HG02970 (cell line): Measurements from ENCODE around the gene MAPKAPK3.

Source experiments
- ATAC-seq: cut with Tn5 transposase; IDR thresholded peaks from one replicate; pipeline ENCODE4 v1.9.1; 2021; ENCODE audit warnings: mild to moderate bottlenecking, moderate library complexity, moderate number of reproducible peaks; ENCODE audit not compliant: unreplicated experiment, low FRiP score

The MAPKAPK3 gene

DNA sequence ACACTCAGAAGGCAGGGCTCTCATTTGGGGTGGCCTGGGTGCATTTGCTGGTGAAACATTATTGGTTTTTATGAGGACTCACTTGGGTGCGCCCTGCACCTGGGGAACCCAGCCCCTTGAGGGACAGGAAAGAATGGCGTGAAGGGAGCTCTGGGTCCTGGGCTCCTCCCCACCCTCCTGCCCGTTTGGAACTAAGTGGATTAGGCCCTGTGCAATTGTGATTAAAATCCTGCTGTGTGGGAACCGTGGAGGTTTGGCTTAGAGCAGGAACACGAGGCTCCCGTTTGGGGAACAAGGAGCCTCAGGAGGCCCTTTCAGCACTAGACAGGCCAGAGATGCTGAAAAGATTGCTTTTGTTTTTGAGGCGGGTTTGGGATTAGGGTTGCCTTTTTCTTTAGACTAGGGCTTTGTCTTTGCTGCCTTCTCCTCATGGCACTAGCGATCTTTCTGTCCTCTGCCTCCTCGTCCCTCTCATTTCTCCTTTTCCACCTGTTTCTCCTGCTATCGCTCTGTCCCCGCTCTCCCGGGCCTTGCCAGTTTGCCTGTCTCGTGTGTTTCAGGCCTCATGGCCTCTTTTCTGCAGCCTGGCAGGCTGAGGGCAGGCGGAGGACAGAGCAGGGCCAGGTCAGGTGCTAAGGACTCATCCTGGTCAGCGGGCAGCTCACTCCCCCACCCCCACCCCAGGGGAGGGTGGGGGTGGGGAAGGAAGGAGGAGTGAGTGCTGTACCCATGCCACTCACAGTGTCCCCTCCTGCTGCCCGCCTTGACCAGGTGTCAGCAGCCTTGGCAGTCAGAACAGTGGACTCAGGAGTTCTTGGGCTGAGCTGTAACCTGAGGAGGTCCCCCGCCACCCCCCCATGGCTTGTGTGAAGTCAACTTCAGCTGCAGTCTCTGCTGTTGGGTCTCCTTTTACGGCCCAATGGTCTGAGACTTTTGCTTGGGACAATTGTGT, 8.6 kb downstream of the MAPKAPK3 start:
- no peak for ATAC-seq

DNA sequence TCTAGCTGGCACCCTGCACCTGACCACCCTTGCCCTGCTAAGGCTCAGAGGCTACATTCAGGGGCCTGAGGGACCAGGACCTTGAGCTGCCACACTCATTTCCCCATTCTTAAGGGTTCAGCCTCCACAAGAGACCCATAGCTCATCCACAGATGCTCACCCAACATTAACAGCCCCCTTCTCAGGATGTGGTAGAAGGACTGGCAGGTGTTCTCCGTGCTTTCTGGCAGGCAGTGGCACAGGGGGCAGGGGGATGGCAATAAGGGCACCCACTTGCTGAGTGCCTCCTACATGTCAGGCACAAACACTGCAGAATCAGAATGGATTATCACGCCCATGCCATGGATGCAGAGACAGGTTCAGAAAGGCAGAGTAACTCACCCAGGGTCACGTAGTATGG, 9.4 kb downstream of the MAPKAPK3 start:
- ATAC-seq: no peak

DNA sequence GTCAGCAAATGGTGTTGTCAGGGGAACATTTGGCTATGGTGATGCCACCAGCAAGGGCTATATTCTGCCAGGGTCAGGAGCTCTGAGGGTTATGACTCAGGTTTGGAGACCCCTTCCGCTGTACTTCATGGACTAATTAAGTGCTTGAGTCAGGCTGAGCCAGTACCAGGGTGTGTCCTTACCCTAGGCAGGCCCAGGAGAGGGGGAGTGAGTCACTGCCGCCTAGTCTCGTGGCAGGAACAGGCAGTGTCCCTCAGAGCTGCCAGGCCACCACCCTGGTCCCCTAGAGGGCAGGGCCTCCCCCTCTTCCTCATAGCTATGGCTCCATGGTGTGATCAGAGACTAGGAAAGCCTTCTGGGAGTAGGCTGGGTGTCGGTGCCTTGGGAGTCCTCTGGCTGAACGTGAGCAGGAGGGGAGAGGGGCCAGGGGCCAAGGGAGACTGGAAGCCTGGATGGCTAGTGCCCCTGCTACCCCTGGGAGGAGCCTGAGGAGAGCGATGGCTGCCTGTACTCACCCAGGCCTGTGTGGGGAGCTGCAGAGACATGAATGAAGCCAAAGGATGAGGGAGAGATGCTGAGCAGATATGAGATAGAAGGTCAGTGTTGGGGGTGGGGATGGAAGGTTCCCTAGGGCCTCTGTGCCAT, 10.6 kb downstream of the MAPKAPK3 start:
- ATAC-seq: no peak

DNA sequence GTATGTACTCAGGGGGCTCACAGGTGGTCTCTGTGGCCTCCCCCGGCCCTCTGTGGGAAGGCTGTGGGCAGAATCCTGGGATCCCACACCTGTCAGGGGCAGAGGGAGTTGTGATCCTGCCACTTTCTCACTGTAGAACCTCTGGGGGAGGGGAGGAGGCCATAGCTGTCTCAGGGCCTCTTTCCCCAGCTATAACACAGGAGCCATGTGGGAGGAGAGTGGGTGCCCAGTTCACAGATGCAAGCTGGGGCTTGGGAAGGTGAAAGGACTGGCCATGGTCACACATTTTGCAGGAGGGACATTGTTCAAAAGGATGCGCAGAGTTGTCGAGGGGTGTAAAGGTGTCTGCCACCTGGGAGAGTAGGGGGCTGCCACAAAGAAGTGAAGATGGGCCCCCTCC, 11.7 kb downstream of the MAPKAPK3 start:
- no peak for ATAC-seq

DNA sequence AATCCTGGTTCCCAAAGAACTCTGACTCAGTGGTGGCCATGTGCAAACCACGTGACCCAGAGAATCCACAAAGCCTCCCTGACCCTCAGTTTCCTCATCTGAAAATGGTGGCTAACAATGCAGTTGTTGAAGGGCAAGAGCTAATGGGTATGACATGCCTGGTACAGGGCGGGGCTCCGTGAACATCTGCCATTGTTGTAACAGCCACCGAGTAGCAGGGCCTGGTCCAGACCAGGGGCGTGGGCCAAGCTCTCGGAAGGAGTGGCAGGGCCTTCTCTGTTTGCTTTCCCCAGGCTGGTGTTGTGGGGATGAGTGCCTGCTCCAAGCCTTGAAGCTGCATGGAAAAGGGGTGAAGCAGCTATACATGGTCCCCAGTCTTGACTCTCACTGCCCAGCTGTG, 13.4 kb downstream of the MAPKAPK3 start:
- no peak for ATAC-seq

DNA sequence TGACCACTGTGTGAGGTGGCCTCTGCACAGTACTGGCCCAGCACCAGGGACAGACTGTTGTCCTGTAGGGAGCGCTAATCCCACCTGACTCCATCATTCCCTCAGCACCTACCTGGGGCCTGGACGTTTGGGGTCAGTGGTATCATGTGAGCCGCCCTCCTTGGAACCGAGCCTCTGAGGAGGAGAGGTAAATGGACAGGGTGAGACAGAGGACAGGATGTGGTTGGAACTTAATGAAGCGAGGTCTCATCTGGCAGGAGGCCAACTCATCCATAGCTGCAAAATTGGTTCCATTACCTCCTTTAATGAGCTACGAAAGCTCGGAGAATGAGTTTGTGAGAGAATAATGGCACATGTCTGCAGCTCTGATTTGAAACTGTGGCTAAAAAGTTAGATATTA, 13.9 kb downstream of the MAPKAPK3 start:
- ATAC-seq: no peak

DNA sequence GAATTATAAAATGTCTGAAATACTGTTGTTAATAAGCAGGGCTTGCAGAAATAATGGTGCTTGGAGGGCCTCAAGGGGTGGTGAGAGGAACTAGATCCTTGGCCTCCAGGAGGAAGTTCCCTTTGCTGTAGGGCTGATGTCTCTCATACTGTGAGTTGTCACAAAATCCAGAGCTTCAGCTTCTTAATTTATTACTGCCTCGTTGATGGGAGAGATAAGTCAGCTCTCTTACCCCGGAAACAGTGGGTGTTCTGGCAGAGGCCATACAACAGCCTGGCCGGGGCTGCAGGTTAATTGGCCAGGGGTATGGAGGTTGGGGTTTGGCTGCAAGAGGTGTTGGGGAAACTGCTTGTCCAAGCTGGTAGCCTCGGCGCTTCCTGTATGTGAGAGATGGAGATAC, 15.5 kb downstream of the MAPKAPK3 start:
- ATAC-seq: no peak

DNA sequence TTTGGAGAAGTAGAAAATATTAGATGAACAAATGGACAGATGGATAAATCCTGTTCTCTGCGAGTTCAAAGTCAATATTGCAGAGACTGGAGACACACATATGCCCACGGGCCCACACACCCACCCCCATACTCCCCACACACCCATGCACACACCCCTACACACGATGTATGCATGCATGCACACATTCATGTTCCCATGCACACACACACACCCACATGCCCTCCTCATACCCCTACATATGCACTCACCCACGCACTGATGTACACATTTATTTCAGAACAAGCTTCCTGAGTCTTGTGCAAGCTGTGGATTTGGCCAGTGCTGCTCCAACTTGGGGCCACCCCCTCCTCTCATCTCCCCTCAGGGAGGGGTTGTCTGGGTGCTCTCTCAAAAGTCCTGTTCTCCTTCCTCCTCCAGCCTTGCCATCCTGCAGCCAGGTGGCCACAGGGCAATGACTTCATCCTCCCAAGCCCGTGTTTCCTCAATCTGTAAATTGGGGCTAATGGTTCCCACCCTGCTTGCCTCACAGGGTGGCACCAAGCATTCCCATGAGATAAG, 16.4 kb downstream of the MAPKAPK3 start:
- no peak for ATAC-seq

DNA sequence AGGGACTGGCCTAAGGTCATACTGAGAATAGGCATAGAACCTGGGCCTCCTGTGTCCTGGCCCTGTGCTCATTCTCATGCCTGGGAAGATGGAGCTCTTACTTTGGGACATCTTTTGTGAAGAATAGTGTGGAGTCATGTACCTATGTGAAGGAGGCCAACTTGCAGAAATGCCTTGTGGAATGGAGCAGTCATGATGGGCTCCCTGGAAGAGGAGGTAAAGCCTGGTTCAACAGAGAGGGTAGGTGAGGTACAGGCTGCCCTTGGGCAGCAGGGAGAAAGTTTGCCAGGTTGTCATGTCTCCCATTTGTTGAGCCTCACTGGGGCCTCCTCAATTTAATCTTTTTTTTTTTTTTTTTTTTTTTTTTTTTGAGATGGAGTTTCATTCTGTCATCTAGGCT, 18.1 kb downstream of the MAPKAPK3 start:
- ATAC-seq: no peak

DNA sequence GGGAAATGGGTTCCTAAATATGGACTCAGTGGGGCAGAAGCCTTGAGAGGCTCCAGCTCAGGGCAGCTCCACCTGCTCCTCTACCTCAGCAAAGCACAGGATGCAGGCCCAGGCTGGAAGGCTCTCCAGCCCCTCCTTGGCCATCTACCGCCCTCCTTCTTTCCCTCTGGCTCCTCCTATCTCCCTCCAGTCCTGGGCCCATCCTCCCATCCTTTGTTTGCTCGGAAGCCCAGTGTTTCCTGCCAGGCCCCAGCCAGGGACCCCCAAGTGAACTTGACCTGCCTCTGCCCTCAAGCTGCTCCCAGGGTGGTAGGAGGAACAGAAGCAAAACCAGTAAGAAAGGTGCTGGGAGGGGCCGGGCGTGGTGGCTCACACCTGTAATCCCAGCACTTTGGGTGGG, 20.1 kb downstream of the MAPKAPK3 start:
- no peak for ATAC-seq

DNA sequence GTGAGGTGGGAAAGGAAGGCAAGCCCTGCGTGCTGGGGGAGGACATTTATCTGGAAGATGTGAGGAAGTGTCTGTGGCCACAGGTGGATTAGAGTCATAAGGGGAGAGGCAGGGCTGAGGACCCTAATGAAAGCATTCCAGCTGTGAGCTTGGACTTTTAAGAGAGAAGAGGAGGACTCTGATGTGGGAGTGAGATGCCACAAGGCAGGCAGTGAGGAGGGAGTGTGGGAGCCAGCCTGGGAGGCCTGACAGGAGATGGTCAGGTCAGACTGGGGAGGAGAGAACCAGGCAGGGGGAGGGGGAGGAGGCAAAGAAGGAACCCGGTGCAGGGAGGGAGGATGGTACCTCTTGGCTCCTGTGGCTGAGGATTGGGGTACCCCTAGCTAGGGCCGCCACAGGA, 21.0 kb downstream of the MAPKAPK3 start:
- ATAC-seq: no peak

DNA sequence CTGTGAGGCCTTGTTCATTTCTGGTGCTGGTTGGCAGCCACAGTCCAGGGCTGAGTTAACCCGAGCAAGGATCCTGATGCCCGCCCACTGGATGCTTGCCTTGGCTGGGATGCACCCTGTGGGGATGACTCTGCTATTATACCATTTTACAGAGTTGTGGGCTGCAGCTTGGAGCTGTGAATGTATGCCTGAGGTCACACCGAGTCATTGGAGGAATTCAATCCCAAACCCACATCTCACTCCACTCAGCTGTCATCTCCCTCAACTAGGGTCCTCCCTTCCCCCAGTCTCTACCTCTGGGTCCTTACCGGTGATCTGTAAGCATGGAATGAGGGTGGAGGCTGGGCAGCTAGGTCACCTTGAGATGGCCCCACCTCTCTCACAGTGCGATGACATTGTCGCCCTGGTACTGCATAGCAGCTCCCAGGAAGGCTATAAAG, 22.1 kb downstream of the MAPKAPK3 start:
- no peak for ATAC-seq

DNA sequence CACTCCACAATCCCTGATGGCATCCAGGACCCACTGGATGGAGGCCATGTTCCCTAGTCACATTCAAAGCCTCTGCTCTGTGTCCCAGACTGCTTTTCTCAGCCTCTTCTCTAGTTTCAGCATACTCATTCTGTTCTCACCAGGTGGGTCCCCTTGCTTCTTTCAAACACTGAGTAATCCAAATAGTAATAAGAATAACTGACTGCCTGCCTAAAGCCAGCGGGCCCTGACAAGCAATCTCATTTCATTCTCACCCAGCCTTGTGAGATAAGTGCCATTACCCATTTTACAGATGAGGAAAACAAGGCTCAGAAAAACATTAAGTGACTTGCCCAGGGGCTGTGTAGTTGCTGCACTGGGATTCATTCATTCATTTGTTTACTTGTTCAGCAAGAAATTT, 25.4 kb downstream of the MAPKAPK3 start:
- ATAC-seq: no peak

DNA sequence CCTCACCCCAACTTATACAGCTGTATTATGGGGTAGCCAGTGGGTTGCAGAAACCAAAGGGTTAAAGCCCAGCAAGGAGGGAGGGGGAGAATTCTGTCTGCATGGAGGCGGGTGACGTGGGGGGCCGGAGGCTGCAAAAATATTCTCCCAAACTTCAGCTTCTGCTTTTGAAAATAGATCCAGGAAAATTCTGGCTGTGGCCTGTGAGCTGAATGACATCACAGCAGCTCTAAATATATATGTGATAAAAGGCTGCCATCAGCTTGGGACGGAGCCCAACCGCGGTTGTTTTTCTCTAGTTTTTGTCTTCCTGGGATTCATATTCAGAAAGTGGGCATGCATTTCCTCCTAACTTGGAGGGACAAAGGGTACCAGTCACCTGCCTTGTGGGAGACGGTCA, 27.6 kb downstream of the MAPKAPK3 start:
- no peak for ATAC-seq

DNA sequence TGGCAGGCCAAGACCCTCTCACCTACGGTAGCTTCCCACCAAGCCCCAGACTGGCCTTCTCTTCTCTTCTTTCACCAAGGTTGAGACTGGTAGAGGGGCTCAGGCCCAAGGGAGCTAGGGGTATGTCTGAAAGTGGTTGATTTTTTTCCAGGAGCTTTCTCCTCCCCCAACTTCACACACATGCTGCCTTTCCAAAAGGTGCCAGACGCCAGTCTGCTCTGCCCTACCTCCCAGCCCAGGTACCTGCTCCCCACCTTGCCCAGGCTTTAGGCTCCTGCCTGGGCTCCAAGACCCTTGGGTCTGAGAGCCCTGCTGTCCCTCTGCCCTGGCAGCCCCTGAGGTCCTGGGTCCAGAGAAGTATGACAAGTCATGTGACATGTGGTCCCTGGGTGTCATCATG, 28.4 kb downstream of the MAPKAPK3 start:
- no peak for ATAC-seq

DNA sequence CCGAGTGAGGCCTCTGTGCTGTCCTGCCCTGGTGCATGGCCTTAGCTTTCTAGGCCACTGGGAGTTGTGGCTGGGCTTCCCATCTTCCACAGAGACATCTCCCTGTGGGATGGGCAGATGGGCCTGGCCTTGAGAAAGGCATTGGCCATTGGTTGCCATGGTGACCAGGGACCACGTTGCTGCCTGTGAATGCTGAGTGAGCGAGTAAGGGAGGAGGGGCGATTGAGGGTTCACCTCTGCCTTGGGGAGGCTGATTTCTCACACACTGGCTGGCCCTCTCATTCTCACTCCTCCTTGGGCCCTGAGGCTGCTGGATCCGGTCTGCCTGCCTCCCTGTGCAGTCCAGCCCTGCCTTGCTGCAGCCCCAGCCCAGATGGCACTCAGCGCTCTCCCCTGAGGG, 31.4 kb downstream of the MAPKAPK3 start:
- ATAC-seq: no peak

DNA sequence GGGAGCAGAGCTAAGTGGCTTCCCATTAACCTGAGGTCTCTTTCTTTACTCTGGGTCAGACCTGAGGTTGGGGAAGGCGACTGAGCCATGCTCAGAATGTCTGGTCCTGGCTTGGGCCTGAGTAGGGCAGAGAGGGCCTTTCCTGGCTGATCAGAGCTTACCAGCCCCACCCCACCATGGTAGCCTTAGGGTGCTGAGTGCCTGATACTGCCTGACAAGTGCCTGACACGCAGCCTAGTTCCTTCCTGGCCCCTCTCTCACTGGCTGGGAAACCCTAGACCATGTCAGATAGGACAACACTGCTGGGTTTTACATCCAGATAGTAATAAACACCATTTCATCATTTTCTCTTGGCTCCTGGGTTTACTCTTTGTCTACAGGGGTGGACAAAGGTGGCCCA, 32.0 kb downstream of the MAPKAPK3 start:
- ATAC-seq: no peak

DNA sequence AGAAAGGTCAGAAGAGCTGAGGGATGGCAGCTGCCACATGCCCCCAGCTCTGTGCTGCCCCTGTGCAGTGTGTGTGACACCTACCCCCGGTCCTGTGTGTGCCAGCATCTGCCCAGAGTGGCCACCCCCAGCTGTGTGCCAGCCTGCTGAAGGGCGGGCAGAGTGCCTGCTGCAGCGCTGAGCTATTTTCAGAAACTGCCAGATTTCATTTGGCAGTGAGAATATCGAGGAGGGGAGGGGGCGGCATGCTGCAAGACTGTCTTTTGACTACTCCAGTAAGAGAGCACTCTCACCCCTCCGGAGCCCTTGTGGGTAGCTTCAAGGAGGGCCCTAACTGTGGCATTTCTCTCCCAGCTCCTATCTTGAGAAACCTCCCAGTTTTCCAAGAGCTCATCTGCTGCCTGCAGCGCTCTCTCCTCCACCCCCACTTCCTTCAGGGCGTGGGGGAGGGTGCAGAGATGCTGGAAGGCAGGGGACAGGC, 32.5 kb downstream of the MAPKAPK3 start:
- ATAC-seq: no peak

DNA sequence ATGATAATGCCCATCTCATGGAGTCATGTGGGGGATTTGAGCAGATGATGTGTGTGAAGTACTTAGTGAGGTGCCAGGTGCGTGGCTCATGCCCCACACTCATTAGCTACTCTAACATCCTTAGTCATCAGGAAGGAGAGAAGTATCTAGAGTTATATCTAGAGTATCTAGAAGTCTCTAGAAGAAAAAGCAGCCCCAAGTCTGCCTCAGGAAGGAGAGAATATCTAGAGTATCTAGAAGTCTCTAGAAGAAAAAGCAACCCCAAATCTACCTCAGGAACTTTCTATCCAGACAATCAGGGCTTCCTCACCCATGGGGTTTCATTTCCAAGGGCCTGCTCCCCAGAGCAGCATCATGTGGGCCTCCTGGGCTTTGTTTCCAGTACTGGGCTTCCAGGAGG, 33.1 kb downstream of the MAPKAPK3 start:
- no peak for ATAC-seq

DNA sequence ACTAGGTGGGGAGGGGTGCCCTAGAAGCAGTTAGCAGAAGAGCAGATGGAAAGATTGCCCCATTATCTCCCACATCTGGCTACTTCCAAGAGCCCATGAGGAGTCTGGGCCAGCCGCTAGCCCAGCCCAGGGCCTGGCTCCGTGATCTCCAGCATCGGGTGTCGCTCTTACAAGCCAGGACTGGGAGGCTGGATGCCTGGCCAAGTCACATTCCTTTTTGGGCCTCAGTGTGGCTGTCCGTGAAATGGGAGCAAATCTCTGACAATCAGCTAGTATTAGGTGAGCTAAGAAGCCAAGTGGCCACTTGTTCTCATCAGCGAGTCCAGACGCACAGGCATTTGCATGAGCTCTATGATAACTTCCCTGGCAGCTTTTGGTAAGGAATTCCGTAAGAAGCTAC, 34.5 kb downstream of the MAPKAPK3 start:
- ATAC-seq: no peak

DNA sequence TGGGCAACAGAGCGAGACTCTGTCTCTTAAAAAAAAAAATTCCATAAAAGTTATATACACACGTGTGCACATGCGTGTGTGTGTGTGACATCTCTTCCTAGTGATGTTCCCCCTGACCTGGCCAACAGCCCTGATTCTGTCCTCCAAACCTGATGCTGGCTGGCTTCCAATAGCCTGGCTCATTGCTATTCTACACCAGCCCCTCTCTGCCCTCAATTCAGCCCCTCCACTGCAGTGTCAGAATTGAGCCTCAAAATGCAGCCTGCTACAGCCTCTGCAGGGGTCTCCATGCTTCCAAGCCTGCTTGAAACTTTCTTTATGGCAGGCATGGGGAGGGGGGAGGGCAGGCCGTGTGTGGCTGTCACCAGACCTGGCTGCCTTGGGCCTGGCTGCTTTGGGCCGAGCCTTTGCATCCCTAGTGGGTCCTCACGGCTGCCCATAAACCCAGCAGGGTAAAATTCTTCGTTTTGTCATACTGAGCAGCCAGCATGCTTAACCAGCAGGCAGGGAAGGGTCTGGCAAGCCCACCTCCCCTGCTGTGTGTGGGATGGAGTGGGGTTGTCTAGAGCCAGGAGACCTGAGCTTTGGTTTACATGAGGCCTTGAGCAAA, 35.1 kb downstream of the MAPKAPK3 start:
- no peak for ATAC-seq
